OCI-LY7 (cell line): ENCODE results near the gene AKR7A2. TPM values are rescaled to one million over a fixed set of nuclear protein-coding genes. Genes with fewer than 3 reads are reported as not detected.

Source experiments
- BruUV-seq: library from RNA; stranded (reverse); fragments of 400-500 nt; replicated peaks from 2 replicates; lab custom pipeline; 2021; lab: Mats Ljungman, UMichigan
- CTCF ChIA-PET: fragments of 300-600 bp; sonication (Branson Sonifier 250); formaldehyde crosslinking; loops from one replicate; lab custom pipeline; 2022; ENCODE audit warnings: antibody characterized with exemption; ENCODE audit not compliant: unreplicated experiment; lab: Charles Lee
- POLR2A ChIA-PET: fragments of 300-600 bp; sonication (Branson Sonifier 250); formaldehyde crosslinking; loops from one replicate; lab custom pipeline; 2022; ENCODE audit warnings: antibody characterized with exemption; lab: Charles Lee
- DNase-seq: peaks from one replicate; pipeline ENCODE4 v3.0.0-alpha.2; 2015; ENCODE audit warnings: low spot score
- H2AFZ ChIP-seq: fragments of 200-600 bp; sonication (generic), shearing (Covaris generic); 2 replicates; pipeline ENCODE4 v1.6.1; 2014; ENCODE audit warnings: mild to moderate bottlenecking, antibody characterized with exemption, low read length, moderate library complexity
- H3K27ac ChIP-seq: fragments of 200-600 bp; sonication (generic); 2 replicates; pipeline ENCODE4 v1.5.1; 2014; ENCODE audit warnings: mixed run types, low read depth, mild to moderate bottlenecking, moderate library complexity, low read length, inconsistent platforms; ENCODE audit not compliant: poor library complexity, severe bottlenecking
- H3K36me3 ChIP-seq: fragments of 200-600 bp; sonication (generic); 2 replicates; pipeline ENCODE4 v1.6.1; 2014; ENCODE audit warnings: mild to moderate bottlenecking, antibody characterized with exemption, low read length, moderate library complexity, mixed read lengths; ENCODE audit not compliant: insufficient read depth
- H3K4me1 ChIP-seq: fragments of 200-600 bp; sonication (generic); 2 replicates; pipeline ENCODE4 v1.5.1; 2014; ENCODE audit warnings: mild to moderate bottlenecking, low read length; ENCODE audit not compliant: insufficient read depth, poor library complexity, severe bottlenecking
- H3K4me2 ChIP-seq: fragments of 200-600 bp; sonication (generic); 2 replicates; pipeline ENCODE4 v1.6.1; 2014; ENCODE audit warnings: mild to moderate bottlenecking, low read length
- H3K4me3 ChIP-seq: fragments of 200-600 bp; sonication (generic); 2 replicates; pipeline ENCODE4 v1.5.1; 2014; ENCODE audit warnings: mild to moderate bottlenecking, low read depth, low read length; ENCODE audit not compliant: poor library complexity, severe bottlenecking
- H3K79me2 ChIP-seq: fragments of 200-600 bp; sonication (generic); 2 replicates; pipeline ENCODE4 v1.6.1; 2016; ENCODE audit warnings: low read depth, mild to moderate bottlenecking, low read length, moderate library complexity, mixed read lengths; ENCODE audit not compliant: insufficient read depth
- H3K9me2 ChIP-seq: fragments of 200-600 bp; sonication (generic); 2 replicates; pipeline ENCODE4 v1.6.1; 2016; ENCODE audit warnings: mild to moderate bottlenecking, low read length, mixed read lengths; ENCODE audit not compliant: insufficient read depth
- H3K9me3 ChIP-seq: fragments of 200-600 bp; sonication (generic); 2 replicates; pipeline ENCODE4 v1.6.1; 2014; ENCODE audit warnings: mild to moderate bottlenecking, mixed run types, low read length, mixed read lengths
- H4K20me1 ChIP-seq: fragments of 200-600 bp; sonication (generic); 2 replicates; pipeline ENCODE4 v1.6.1; 2014; ENCODE audit warnings: mild to moderate bottlenecking, antibody characterized with exemption, low read length, moderate library complexity, mixed read lengths; ENCODE audit not compliant: insufficient read depth
- EZH2phosphoT487 ChIP-seq: fragments of 200-600 bp; sonication (generic); IDR thresholded peaks from 2 replicates; pipeline ENCODE4 v1.6.1; 2018; ENCODE audit warnings: low read depth, borderline replicate concordance, mild to moderate bottlenecking, mixed run types, antibody characterized with exemption, low read length, moderate library complexity, mixed read lengths
- intact Hi-C: fragments of 100-400 bp; cut with micrococcal nuclease; formaldehyde crosslinking; loops from one replicate; pipeline ENCODE4 v1.10.0; 2022; ENCODE audit not compliant: unreplicated experiment
- total RNA-seq, 2 experiments: library from RNA; depleted of rRNA in 1 of 2; stranded (reverse); fragments of >200 nt in 1 of 2; shearing (Covaris generic) in 1 of 2; gene quantifications; 2 replicates each; pipeline ENCODE4 v1.2.3, GENCODE V29; 2014 to 2022
- TF ChIP-seq, protein P1 (sequence below): fragments of 200-600 bp; sonication (generic); conservative IDR thresholded peaks from 2 replicates; pipeline ENCODE4 v1.5.1; 2014; ENCODE audit warnings: mild to moderate bottlenecking, antibody characterized with exemption, low read length, moderate library complexity, mixed read lengths

Gene AKR7A2
- total RNA-seq, 2 experiments from 2014 or later, result 54.2 to 75.2 TPM

- intact Hi-C loops, result no loop called here
- Histone ChIP-seq H3K4me3 (peak overlapping the region; percentile 82), H3K4me2 (peak overlapping the region; percentile 88), H3K79me2 (peaks cover 18% of the 10 kb centered on the region; the same call in 1 of the 2 replicates), H2AFZ (no peak overlapping the region), H3K9me3 (no peaks in the 10 kb centered on the region), H3K36me3 (peaks cover 6% of the 10 kb centered on the region; the same call in 1 of the 2 replicates), H3K9me2 (no peaks in the 10 kb centered on the region), H3K27ac (peak overlapping the region; percentile 91), H3K4me1 (peaks cover 62% of the 10 kb centered on the region), H4K20me1 (no peaks in the 10 kb centered on the region)
- ChIA-PET CTCF (no interaction called here), POLR2A (no interaction called here)
- DNase-seq, result no peak
- TF ChIP-seq EZH2phosphoT487, result no peak
- TF ChIP-seq, protein P1, sequence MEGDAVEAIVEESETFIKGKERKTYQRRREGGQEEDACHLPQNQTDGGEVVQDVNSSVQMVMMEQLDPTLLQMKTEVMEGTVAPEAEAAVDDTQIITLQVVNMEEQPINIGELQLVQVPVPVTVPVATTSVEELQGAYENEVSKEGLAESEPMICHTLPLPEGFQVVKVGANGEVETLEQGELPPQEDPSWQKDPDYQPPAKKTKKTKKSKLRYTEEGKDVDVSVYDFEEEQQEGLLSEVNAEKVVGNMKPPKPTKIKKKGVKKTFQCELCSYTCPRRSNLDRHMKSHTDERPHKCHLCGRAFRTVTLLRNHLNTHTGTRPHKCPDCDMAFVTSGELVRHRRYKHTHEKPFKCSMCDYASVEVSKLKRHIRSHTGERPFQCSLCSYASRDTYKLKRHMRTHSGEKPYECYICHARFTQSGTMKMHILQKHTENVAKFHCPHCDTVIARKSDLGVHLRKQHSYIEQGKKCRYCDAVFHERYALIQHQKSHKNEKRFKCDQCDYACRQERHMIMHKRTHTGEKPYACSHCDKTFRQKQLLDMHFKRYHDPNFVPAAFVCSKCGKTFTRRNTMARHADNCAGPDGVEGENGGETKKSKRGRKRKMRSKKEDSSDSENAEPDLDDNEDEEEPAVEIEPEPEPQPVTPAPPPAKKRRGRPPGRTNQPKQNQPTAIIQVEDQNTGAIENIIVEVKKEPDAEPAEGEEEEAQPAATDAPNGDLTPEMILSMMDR, result no peak
- BruUV-seq, result TSS peak; percentile 57
Measured at GRCh38 chr1:19313636-19313959, 1.7 kb upstream of the AKR7A2 start.

DNA sequence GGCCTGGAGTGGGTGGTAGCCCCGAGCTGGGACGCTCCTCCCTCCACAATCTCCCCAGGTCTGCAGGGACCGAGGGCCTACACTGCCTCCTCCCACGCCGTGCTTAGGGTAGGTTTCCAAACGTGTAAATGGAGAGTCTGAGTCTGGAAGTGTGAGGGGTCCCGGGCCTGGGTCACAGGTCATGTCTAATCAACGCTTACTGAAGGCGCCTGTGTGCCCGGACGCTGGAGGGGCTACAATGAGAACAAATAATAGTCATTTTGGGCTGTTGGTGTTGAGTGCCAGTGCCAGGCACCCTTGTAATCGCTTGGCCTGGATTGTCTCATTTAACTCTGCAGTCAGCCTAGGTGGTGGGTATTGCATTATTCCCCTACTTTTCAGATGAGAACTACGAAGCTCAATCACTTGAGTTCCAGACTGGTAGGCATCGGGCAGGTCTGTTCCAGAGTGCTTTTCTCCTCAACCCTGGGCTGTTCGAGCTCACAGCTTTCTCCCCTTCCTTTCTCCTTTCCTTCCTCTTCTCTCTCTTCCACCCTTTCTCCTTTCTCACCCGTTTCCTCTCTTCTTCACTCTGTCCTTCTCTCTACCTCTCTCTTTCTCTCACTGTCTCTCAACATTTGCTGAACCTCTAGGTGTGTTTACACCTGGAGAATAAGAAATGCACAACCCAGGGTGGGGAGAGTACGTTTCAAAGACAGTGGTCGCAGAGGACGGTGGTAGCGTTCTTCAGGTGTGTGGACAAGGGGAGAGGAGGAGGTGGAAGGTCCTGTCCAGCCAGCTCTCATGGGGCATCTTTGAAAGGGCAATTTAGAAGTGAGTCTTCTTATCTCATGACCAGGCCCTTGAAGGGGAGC lies 1.1 kb upstream of the AKR7A2 start:
- H3K4me3 ChIP-seq, result peak overlapping the region; percentile 82
- POLR2A ChIA-PET, result interaction anchor here (0.5 kb wide), 1 partner anchor 271 kb away, joined by 3 read pairs; no protein-coding TSS in a partner anchor
- DNase-seq, result peak; percentile 20

More for the DNA sequence above, 1.1 kb upstream of the AKR7A2 start:
- peaks cover 18% of the 10 kb centered on the region; the same call in 1 of the 2 replicates for H3K79me2 ChIP-seq
- H3K4me1 ChIP-seq, result peaks cover 62% of the 10 kb centered on the region
- TF ChIP-seq, protein P1, result no peak
- TF ChIP-seq EZH2phosphoT487, result no peak
- H3K9me2 ChIP-seq, result no peaks in the 10 kb centered on the region
- H3K36me3 ChIP-seq, result peaks cover 5% of the 10 kb centered on the region; the same call in 1 of the 2 replicates
- no TSS peak for BruUV-seq
- no peak overlapping the region for H2AFZ ChIP-seq
- H3K27ac ChIP-seq, result peak overlapping the region; percentile 91
- intact Hi-C loops, result no loop called here
- CTCF ChIA-PET, result no interaction called here
- H3K4me2 ChIP-seq, result peak overlapping the region; percentile 88
- no peaks in the 10 kb centered on the region for H3K9me3 ChIP-seq
- no peaks in the 10 kb centered on the region for H4K20me1 ChIP-seq
